ENCODE measurements around the gene ANXA9.

The ANXA9 gene

DNA sequence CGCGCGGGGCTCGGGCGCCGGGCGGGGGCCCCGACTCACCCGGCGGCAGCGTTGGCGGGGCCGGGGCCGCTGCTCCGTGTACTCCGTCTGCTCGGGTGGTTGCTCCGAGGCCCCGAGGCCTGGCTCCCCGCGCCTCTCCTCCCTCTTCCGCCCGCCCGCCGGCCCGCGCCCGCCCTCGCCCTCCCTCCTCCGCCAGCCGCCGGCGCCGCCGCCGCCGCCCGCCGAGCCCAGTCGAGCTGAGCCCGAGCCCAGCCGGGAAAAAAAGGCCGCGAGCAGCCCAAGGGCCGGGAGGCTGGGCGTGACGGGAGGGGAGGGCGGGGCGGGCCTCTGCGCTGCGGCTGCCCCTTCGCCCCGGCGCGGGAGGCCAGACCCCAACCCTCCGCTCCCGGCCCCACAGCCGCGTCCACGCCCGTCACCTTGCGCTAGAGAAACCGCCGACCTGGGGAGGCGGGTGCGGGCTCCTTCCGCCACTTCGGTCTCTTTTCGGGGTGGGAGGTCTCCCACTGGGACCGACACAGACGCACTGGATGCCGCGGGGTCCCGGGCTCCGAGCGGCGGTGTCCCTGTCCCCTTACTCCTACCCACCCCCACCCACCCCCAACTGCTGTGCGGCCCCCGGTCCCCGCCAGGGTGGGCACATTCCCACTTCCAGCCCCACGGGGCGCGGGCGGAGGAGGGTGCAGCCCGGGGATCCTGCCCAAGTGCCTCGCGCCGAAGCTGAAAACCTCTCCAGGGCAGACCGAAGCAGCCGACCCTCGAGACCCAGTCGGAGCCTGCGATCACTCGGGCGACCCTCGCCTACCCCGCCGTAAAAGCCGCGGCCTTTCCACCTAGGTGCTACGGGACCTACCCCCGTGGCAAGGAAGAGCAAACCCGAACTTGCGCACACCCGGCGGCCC lies 7.3 kb upstream of the ANXA9 start, which contains the start of gene CERS2:
Gene CERS2, minus strand, starts transcription at position 256 of the 899 bp plus-strand sequence. CDS start 5,745 bp downstream, outside the sequence.
- peak; percentile 90 for DNase-seq

DNA sequence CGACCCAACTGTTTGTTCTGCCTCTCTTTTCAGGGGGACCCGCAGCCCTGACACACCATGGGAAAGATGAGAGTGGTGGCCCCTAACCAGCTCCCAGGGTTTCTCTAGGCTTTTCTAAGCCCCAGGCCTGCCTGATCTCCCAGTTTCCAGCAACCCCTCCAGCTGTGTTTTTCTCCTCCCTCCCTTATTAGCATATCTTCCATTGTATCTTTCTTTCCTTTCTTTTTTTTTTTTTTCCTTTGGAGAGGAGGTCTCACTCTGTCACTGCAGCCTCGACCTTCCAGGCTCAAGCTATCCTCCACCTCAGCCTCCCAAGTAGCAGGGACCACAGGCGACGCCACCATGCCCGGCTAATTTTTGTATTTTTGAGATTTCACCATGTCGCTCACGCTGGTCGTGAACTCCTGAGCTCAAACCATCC lies 5.7 kb upstream of the ANXA9 start:
- DNase-seq, result no peak

- peak; percentile 91 for DNase-seq
These were observed 5.0 kb upstream of the ANXA9 start for GRCh38 chr1:150976879-150977694.

DNA sequence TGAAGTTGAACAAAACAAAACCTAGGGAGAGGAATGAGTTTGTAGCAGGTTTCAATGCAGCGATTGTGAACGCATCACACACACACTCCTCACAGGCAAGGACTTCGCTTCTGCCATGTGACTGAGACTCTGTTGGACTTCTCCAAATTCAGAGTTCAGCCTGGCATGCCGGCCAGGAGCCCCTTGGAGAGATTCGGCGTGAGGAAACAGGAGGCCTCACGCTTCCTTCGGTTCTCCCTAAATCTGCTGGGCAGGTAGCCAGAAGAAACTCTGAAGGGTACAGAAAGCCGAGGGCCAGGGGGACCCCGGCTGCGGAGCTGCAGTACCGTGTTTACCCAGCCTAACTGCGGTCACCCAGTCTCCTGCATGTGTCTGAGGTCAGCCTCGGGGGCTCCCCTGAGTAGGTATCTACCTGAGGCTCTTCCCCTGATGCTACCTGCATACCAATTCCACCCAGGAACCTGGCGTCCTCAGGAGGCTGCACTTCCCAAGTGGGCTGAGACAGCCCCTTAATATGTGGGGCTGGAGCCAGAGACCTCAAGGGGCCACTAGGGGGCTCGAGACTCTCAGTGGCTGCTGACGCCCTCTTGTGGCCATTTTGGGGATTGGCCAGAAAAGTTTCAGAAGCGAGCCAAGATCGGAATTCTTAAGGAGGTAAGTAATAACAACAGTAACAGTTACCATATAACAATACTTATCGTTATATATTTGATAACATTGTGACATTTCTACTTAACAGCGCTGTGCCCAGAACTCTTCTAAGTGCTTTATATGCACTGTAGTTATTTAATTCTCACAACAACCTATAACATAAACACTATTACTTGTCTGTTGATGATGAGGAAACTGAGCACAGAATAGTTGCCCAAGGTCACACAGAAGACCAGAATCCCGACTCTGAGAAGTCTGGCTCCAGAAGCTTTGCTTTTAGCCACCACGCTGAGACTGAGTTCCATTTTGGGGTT lies 2.7 kb upstream of the ANXA9 start:
- peak; percentile 95 for DNase-seq

DNA sequence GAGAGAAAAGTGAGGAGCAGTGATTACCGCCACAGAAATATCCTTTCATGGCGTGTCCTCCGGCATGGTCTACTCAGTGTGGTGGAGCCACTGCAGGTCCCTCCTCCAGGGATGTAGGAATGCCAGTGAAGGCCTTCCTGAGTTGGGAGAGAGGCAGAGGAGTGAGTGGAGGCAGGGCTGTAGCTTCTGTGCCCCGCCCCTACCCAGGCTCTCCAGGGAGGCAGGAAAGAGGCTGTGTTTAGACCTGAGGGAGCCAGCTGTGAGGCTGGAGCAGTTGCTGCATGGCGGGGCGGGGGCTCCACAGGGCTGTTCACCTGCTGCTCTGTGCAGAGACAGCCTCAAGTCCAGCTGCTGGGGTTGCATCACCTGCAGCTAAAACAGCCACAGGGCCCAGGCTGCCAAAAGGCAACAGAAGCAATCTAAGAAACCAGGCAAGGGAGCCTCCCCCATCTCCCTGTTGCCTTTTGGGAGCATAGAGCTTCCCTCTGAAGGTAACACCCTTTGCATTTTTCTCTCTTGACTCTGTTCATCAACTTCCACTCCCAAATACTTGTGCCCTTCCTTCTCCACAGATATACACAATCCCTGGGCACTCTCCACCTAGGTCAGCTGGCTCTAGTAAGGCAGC lies 801 bp upstream of the ANXA9 start:
- DNase-seq, result no peak

- DNase-seq, result no peak
These were observed 3.2 kb downstream of the ANXA9 start for GRCh38 chr1:150985179-150985825.

DNA sequence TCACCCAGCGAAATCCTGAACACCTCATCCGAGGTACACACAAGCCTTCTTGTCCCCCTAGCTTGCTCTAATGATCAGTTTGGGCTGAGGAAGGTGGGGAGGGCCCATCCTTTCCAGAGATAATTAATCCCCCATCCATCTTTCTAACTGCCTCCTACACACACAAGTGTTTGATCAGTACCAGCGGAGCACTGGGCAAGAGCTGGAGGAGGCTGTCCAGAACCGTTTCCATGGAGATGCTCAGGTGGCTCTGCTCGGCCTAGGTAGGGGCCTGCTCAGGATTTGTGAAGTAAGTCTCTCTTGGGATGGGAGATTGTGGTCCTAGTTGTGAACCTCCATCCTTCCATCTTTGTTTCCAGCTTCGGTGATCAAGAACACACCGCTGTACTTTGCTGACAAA lies 5.8 kb downstream of the ANXA9 start:
- no peak for DNase-seq

GRCh38 chr1:150992626-150993025 lies 10.5 kb downstream of the ANXA9 start:
- no peak for DNase-seq

- no peak for DNase-seq
These were observed 12.2 kb downstream of the ANXA9 start for GRCh38 chr1:150994248-150994647.

DNA sequence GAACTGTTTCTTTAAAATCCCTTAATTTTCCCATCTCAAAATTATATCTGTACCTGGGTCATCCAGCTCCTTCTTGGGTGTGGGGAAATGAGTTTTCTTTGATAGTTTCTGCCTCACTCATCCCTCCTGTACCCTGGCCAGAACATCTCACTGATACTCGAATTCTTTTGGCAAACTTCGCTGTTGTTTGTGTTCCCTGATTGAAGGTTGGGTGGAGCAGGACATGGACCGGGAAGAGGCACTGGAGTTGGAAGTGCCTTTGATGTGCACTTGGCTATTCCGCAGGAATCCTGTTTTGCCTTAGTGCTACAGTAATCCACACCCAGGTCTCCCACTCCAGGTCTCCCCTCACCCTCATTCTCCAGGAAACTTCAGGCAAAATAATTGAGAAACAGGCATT lies 13.4 kb downstream of the ANXA9 start:
- DNase-seq, result no peak

DNA sequence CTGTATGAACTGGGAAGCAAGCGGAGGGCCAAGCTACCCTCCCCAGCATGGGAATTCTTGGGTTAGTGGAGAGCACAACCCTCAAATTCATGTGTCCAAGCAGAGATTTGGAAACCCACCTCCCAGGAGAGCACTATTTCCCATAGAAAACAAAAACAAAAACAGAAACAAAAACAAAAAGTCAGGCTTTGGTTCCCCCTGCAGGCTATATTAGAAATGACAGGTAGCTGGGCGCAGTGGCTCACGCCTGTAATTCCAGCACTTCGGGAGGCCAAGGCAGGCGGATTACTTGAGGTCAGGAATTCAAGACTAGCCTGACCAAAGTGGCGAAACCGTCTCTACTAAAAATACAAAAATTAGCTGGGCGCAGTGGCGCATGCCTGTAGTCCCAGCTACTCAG lies 13.8 kb downstream of the ANXA9 start:
- peak; percentile 70 for DNase-seq

DNA sequence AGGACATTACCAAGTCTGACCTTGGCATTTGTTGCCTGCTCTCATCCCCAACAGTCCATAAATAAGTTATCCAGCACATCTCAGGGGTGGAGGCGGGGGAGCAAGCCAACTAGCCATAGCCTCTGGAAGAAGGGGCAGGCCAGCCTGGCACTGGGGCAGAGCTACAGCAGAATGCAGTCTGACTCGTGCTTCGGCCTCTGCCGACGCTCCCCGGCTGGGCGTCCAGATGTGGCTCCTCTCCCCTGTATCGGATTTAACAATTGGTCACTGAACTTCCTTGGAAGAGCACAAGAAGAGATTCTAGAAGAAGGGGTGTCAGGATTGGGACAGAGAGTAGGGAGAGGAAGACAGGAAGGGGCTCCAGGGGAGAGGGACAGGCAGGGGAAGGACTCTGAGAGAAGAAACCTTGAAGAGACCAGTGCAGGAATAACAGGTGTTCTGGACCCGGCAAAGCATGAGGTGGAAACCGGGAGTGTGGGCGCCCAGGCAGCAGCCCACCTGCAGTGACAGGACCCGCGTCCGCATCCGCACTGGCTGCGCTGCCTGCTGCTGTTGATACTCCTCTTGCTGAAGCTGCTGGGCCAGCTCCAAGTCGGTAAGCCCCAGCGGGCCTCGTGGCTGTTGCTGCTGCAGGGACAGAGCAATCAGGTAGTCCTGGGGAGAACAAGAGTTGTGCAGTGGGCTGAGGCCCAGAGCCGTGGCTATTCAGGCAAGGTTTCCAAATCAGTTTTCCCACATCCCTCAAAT lies 15.2 kb downstream of the ANXA9 start:
- DNase-seq, result no peak

DNA sequence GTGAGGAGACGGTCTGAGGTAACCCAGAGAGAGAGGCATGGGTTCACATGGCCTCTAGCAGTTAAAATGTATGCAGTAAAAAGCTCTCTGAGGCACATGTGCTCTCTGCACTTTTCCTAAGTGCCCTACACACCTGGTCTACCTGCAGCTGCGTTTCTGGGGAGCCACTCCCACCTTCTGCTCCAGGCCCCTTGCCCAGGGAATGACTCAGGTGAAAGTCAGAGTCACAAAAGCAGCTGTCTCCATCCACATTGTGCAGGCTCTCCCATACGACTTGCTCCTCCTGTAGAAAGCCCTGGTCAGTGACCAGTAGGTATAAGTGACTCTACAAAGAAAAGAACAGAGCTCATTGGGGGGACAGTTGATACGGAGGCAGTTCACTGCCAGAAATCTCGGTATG lies 15.9 kb downstream of the ANXA9 start:
- DNase-seq, result no peak

GRCh38 chr1:150999051-150999674 lies 17.1 kb downstream of the ANXA9 start:
- no peak for DNase-seq

DNA sequence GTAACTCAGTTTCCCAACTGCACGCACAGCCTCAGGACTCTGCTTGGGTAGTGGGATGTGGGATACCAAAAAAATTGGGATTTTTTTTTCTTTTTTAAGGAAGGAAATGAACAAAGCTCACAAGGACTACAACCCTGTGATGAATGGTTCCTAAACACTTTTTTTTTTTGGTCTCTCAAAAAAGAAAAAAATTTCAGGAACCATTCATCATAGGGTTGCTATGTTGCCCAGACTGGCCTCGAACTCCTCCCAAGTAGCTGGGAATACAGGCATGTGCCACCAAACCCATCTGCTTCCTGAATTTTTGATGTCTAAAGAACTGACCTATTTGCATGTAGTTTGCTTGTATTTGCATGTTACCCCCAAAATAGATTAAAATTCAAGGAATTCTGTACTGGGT lies 17.8 kb downstream of the ANXA9 start:
- no peak for DNase-seq

DNA sequence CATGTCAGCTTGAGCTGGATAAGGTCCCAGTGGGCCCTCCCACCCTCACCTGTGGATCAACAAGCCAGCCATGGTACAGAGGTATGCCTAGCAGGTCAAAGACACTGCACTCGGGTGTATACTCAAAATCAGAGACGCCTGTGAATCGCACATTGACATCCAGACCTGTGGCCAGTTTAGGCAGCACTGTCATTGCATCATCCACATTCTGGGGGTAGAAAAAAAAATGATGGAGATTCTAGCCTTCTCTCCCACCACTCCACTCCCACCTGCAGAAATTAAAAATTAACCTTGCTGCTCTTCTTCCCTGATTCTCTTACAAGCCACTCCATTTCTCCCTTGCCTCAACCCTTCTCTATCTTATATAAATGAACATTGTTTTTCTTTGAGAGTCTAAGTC lies 18.3 kb downstream of the ANXA9 start:
- DNase-seq, result no peak

GRCh38 chr1:151001602-151002001 lies 19.5 kb downstream of the ANXA9 start:
- DNase-seq, result no peak

- DNase-seq, result no peak
These were observed 20.0 kb downstream of the ANXA9 start for GRCh38 chr1:151002051-151002450.

GRCh38 chr1:151002611-151003010 lies 20.5 kb downstream of the ANXA9 start:
- no peak for DNase-seq

DNA sequence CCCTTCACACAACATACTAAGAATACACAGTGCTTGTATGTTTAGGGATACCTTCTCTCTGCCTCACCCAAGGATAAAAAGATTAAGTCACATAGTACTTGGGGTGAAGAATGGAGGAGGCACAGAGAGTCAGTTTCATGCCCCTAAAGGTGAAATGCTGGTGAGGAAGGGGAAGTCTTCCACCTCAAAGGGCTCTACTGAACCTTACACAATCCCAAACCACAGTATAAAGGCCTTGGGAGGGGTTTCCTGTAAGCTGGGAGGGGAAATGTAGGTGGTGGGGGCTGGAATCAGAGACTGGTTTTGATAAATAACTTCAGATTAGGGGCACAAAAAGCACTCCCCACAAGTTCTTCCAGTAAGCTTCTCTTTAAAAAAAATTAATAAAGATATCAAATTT lies 21.1 kb downstream of the ANXA9 start:
- DNase-seq, result no peak
